Right hindlimb (tissue), 1 donor: ENCODE results near the gene VAC14.
"Not testable (repeated sequence)": the region's sequence is repeated elsewhere in the genome, so short reads cannot be mapped to it uniquely, and the experiment has no call there.

Source experiments
- DNase-seq: peaks from one replicate; pipeline ENCODE4 v3.0.0-alpha.2; 2018

VAC14 gene

GRCh38 chr16:70658921-70659320, 142.0 kb downstream of the VAC14 start:
- no peak for DNase-seq

GRCh38 chr16:70657956-70658355, 143.0 kb downstream of the VAC14 start:
- no peak for DNase-seq

GRCh38 chr16:70656712-70657263, 144.2 kb downstream of the VAC14 start:
- DNase-seq, result no peak

- DNase-seq, result no peak
These were observed 144.8 kb downstream of the VAC14 start for GRCh38 chr16:70656065-70656711.

- peak; percentile 92 for DNase-seq
These were observed 146.9 kb downstream of the VAC14 start for GRCh38 chr16:70653809-70654771.

GRCh38 chr16:70653406-70653805, 147.6 kb downstream of the VAC14 start:
- no peak for DNase-seq

GRCh38 chr16:70652322-70652721, 148.6 kb downstream of the VAC14 start:
- DNase-seq, result no peak

- DNase-seq, result no peak
These were observed 149.4 kb downstream of the VAC14 start for GRCh38 chr16:70651524-70651923.

- no peak for DNase-seq
These were observed 150.7 kb downstream of the VAC14 start for GRCh38 chr16:70650216-70650615.

- DNase-seq, result no peak
These were observed 151.7 kb downstream of the VAC14 start for GRCh38 chr16:70649300-70649699.

GRCh38 chr16:70648606-70649005, 152.4 kb downstream of the VAC14 start:
- no peak for DNase-seq

- DNase-seq, result no peak
These were observed 153.3 kb downstream of the VAC14 start for GRCh38 chr16:70647441-70648359.

GRCh38 chr16:70646260-70647241, 154.4 kb downstream of the VAC14 start, which contains the start of gene IL34:
IL34 (plus strand) TSS chr16:70646559; CDS start chr16:70646948, 389 bp downstream.
- DNase-seq, result peak; percentile 56

- DNase-seq, result no peak
These were observed 156.0 kb downstream of the VAC14 start for GRCh38 chr16:70644763-70645597.

- DNase-seq, result not testable (repeated sequence)
These were observed 157.7 kb downstream of the VAC14 start for GRCh38 chr16:70643264-70643663.

GRCh38 chr16:70642633-70643032, 158.3 kb downstream of the VAC14 start:
- DNase-seq, result no peak

GRCh38 chr16:70638814-70639792, 161.9 kb downstream of the VAC14 start:
- no peak for DNase-seq
